Measurements from ENCODE around the gene RAPSN. TPM values are rescaled to one million over a fixed set of nuclear protein-coding genes. Genes with fewer than 3 reads are reported as not detected.

RAPSN gene
- total RNA-seq, 2 donors from 2014 or later: 3.0 to 3.1 TPM

DNA sequence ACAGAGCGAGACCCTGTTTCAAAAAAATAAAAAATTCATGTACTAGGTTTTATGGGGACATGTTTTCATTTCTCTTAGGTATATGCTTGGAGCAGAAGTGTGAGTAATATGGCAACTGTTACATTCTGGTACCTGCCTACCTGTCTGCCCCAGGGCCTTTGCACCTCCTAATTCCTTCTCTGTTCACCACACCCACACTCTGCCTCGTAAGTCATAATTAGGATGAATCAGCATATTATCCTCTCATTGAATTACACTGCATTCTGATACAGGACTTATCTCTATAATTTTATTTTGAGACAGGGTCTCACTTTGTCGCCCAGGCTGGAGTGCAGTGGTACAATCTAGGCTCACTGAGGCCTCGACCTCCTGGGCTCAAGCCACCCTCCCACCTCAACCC, 3.1 kb upstream of the RAPSN start:
- H3K27ac Mint-ChIP-seq: no peak overlapping the region
- H3K4me3 Mint-ChIP-seq: no peak overlapping the region
- ATAC-seq: no peak
- peaks cover 6% of the 10 kb centered on the region for H3K4me1 Mint-ChIP-seq
- H3K27me3 Mint-ChIP-seq: no peaks in the 10 kb centered on the region
- DNase-seq: no peak
- no peaks in the 10 kb centered on the region for H3K9me3 ChIP-seq (ENCODE audit: control insufficient read depth, low read length, poor library complexity, severe bottlenecking)
- no peaks in the 10 kb centered on the region for H3K36me3 Mint-ChIP-seq (ENCODE audit: low read depth)

DNA sequence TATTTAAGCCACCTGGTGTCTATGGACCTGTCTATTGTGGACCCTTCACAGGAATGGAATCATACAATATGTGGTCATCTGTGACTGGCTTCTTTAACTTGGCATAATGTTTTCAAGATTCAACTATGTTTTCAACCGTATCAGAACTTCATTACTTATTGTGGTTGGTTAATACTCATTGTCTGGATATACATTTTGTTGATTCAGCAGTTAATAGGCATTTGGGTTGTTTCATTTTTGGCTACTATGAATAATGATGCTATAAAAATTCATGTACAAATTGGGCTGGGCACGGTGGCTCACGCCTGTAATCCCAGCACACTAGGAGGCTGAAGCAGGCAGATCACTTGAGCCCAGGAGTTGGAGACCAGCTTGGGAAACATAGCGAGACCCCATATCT, 2.5 kb upstream of the RAPSN start:
- Mint-ChIP-seq H3K27ac (no peak overlapping the region), H3K4me1 (peaks cover 6% of the 10 kb centered on the region), H3K36me3 (ENCODE audit: low read depth) (no peaks in the 10 kb centered on the region), H3K4me3 (no peak overlapping the region), H3K27me3 (no peaks in the 10 kb centered on the region)
- DNase-seq: no peak
- no peaks in the 10 kb centered on the region for H3K9me3 ChIP-seq (ENCODE audit: control insufficient read depth, low read length, poor library complexity, severe bottlenecking)
- ATAC-seq: no peak

DNA sequence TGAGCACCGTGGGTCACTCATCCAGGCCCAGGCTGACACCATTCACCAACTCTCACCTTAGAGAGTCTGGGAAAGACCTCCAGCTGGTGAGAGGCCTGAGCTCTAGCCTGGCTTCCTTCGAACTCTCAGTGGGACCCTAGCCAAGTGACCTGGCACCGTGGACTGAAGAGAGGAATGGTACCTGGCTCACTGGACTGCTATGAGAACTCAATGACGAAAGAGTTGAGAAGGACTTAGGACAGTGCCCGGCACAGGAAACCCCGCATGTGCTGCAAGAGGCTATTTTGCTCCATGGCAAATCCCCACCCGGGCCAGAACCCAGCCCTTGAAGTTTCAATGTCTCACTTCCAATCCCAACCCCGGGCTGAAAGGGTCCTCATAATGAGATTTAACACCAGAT, 605 bp upstream of the RAPSN start:
- DNase-seq (no peak), ATAC-seq (no peak)
- no peaks in the 10 kb centered on the region for H3K36me3 Mint-ChIP-seq (ENCODE audit: low read depth)
- no peak overlapping the region for H3K27ac Mint-ChIP-seq
- no peak overlapping the region for H3K4me3 Mint-ChIP-seq
- H3K9me3 ChIP-seq (ENCODE audit: control insufficient read depth, low read length, poor library complexity, severe bottlenecking): no peaks in the 10 kb centered on the region
- peaks cover 6% of the 10 kb centered on the region for H3K4me1 Mint-ChIP-seq
- no peaks in the 10 kb centered on the region for H3K27me3 Mint-ChIP-seq

DNA sequence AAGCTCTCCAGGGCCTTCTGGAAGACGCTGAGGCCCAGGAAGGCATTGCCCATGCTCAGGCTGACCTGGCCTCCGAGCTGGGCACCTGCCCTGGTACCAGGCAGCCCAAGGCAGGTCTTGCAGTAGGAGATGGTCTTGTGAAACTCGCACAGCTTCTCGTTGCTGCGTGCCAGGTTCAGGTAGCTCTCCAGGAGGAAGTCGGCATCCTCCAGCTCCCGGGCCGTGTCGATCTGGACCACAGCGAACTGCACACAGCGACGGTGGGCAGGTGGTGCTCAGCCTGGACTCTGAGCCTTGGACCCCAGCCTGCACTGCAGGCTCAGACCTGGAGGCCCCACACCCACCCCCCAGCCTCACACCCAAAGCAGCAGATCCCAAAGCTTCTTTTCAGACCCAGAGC, 1.0 kb downstream of the RAPSN start:
- no peak for DNase-seq

DNA sequence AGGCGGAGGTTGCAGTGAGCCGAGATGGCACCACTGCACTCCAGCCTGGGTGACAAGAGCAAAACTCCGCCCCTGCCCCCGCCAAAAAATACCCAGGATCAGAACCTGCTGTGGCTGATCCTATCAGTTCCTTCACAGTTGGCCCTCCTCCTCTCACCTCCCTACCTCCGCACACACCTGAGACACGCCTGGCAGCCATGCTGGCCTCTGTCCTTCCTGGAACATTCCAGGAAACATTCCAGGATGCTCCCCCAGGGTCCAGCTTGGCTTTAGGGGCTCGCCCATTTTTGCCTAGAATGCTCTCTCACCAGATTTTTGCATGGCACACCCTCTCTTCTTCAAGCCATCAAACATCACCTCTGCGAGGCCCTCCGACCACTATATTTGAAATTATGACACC, 2.1 kb downstream of the RAPSN start:
- H3K4me1 Mint-ChIP-seq: peaks cover 2% of the 10 kb centered on the region
- ATAC-seq: no peak
- DNase-seq: no peak
- no peaks in the 10 kb centered on the region for H3K36me3 Mint-ChIP-seq (ENCODE audit: low read depth)
- no peaks in the 10 kb centered on the region for H3K27me3 Mint-ChIP-seq
- no peak overlapping the region for H3K27ac Mint-ChIP-seq
- no peak overlapping the region for H3K4me3 Mint-ChIP-seq
- no peaks in the 10 kb centered on the region for H3K9me3 ChIP-seq (ENCODE audit: control insufficient read depth, low read length, poor library complexity, severe bottlenecking)

More for the DNA sequence above, 1.0 kb downstream of the RAPSN start:
- H3K4me3 Mint-ChIP-seq: no peak overlapping the region
- peak overlapping the region; percentile 8 for H3K27ac Mint-ChIP-seq
- H3K4me1 Mint-ChIP-seq: peaks cover 2% of the 10 kb centered on the region
- ATAC-seq: no peak
- no peaks in the 10 kb centered on the region for H3K27me3 Mint-ChIP-seq
- H3K9me3 ChIP-seq (ENCODE audit: control insufficient read depth, low read length, poor library complexity, severe bottlenecking): no peaks in the 10 kb centered on the region
- H3K36me3 Mint-ChIP-seq (ENCODE audit: low read depth): no peaks in the 10 kb centered on the region

DNA sequence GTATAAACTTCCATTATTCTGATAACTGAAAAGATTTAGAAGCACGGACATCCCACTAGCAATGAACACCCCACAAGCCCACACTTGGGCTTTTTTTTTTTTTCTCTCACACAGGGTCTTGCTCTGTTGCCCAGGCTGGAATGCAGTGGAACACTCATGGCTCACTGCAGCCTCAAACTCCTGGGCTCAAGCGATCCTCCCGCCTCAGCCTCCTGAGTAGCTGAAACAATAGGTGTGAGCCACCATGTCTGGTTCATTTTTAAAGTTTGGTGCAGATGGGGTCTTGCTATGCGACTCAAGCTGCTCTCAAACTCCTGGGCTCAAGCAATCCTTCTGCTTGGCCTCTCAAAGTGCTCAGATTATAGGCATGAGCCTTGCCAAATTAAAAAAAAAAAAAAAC, 3.1 kb downstream of the RAPSN start:
- no peak for ATAC-seq
- no peak overlapping the region for H3K4me3 Mint-ChIP-seq
- DNase-seq: no peak
- H3K36me3 Mint-ChIP-seq (ENCODE audit: low read depth): no peaks in the 10 kb centered on the region
- H3K27ac Mint-ChIP-seq: no peak overlapping the region
- no peaks in the 10 kb centered on the region for H3K9me3 ChIP-seq (ENCODE audit: control insufficient read depth, low read length, poor library complexity, severe bottlenecking)
- peaks cover 2% of the 10 kb centered on the region for H3K4me1 Mint-ChIP-seq
- no peaks in the 10 kb centered on the region for H3K27me3 Mint-ChIP-seq

DNA sequence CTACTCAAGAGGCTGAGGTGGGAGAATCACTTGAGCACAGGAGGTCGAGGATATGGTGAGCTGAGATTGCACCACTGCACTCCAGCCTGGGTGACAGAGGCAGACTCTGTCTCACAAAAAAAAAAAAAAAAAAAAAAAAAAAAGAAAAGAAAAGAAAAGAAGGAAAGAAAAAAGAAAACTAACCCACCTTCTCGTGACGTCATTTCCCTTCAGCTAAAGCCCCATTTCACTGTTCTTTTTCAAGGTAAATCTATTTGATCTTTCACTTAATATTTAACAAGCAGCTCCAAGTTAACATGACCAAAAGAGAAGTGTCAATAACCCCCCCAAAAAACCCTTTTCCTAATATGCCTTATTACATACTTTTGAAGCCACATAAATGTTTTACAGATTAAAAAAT, 5.1 kb downstream of the RAPSN start:
- H3K4me3 Mint-ChIP-seq: no peak overlapping the region

DNA sequence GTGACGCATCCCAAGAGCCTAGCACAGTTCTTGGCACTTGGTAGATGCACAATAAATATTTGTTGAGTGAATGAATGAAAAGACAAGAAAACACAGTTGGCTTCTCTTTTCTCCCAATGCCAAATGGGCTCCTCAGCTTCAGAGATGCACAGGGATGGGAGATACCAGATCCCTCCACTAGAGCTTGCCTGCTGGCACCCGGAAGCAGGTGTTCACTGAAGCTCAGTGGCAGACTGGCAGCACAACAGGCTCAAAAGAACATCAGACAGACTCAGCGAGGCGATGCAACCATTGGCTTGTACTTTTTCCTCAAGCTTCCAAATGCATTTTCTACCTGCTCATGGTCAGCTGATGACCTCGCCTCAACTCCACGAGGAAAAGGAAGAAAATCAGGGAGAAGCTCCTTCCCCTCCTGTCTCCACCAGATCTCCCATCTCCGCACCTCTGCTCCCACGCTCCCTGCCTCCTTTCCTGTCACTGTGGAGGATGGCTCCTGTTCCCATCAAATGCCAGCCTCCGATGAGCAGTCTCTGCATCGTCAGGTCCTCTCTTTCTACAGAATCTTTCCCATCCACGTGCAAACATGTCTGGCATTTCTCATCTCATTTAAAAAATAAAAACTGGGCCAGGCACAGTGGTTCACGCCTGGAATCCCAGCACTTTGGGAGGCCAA, 5.8 kb downstream of the RAPSN start:
- Mint-ChIP-seq H3K4me3 (no peak overlapping the region), H3K27ac (no peak overlapping the region), H3K36me3 (ENCODE audit: low read depth) (no peaks in the 10 kb centered on the region), H3K27me3 (no peaks in the 10 kb centered on the region), H3K4me1 (no peaks in the 10 kb centered on the region)
- ATAC-seq (no peak), DNase-seq (no peak)
- no peaks in the 10 kb centered on the region for H3K9me3 ChIP-seq (ENCODE audit: control insufficient read depth, low read length, poor library complexity, severe bottlenecking)

More for the DNA sequence above, 5.1 kb downstream of the RAPSN start:
- DNase-seq (no peak), ATAC-seq (no peak)
- H3K27ac Mint-ChIP-seq: no peak overlapping the region
- no peaks in the 10 kb centered on the region for H3K4me1 Mint-ChIP-seq
- no peaks in the 10 kb centered on the region for H3K36me3 Mint-ChIP-seq (ENCODE audit: low read depth)
- H3K9me3 ChIP-seq (ENCODE audit: control insufficient read depth, low read length, poor library complexity, severe bottlenecking): no peaks in the 10 kb centered on the region
- no peaks in the 10 kb centered on the region for H3K27me3 Mint-ChIP-seq

DNA sequence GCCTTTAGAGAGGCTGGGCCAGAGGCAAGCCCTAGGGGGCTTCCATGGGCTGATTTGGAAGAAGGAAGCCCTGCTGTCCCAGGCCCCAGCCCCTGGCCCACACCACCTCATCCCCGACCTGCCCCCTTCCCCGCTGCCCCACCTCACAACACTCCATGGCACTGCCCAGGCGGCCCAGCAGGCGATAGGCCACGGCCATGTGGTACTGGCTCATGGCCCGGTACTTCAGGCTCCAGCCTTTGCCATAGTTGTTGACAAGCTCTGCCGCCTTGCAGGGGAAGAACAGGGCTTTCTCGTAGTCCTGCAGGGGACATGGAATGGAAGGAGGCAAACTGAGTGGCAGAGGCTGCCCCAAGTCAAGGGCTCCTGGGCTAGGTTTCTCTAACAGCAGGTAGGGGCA, 6.4 kb downstream of the RAPSN start:
- no peak overlapping the region for H3K27ac Mint-ChIP-seq

DNA sequence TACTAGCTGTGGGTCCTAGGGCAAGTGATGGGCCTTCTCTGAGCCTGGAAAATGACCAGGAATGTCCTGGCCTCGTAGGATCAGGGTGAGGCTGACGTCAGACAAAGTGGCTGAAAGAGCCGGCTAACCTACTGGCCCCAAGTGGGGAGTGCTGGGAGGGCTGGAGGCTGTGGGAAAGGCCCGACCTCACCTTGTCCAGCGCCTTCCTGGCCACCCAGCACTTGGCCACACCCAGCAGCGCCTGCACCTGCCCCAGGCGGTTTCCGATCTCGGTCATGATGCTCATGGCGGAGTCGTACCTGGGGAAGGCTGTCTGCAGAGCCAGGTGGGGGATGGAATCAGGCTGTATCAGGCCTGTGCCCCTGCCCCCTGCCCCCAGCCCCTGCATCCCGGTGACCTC, 7.5 kb downstream of the RAPSN start:
- no peaks in the 10 kb centered on the region for H3K9me3 ChIP-seq (ENCODE audit: control insufficient read depth, low read length, poor library complexity, severe bottlenecking)
- Mint-ChIP-seq H3K27me3 (no peaks in the 10 kb centered on the region), H3K4me1 (no peaks in the 10 kb centered on the region), H3K4me3 (no peak overlapping the region), H3K36me3 (ENCODE audit: low read depth) (no peaks in the 10 kb centered on the region), H3K27ac (no peak overlapping the region)
- no peak for ATAC-seq
- DNase-seq: no peak

More for the DNA sequence above, 6.4 kb downstream of the RAPSN start:
- Mint-ChIP-seq H3K36me3 (ENCODE audit: low read depth) (no peaks in the 10 kb centered on the region), H3K4me3 (no peak overlapping the region), H3K4me1 (no peaks in the 10 kb centered on the region), H3K27me3 (no peaks in the 10 kb centered on the region)
- DNase-seq: no peak
- ATAC-seq: no peak
- H3K9me3 ChIP-seq (ENCODE audit: control insufficient read depth, low read length, poor library complexity, severe bottlenecking): no peaks in the 10 kb centered on the region

DNA sequence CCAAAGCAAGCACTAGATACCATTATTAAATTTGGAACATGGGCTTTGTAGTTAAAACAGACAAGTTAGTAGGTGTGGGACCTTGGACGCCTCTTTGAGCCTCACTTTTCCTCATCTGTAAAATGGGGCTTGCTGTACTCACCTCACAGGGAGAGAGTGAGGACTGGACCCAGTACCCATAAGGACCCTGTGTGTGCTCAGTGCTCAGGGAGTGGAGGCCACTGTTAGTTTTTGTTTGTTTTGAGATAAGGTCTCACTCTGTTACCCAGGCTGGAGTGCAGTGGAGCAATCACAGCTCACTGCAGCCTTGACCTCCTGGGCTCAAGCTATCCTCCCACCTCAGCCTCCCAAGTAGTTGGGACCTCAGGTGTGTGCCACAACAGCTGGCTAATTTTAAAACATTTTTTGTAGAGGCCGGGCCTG, 8.9 kb downstream of the RAPSN start:
- ATAC-seq: no peak
- no peak for DNase-seq
- H3K9me3 ChIP-seq (ENCODE audit: control insufficient read depth, low read length, poor library complexity, severe bottlenecking): no peaks in the 10 kb centered on the region
- no peak overlapping the region for H3K4me3 Mint-ChIP-seq
- H3K27me3 Mint-ChIP-seq: no peaks in the 10 kb centered on the region
- no peak overlapping the region for H3K27ac Mint-ChIP-seq
- H3K4me1 Mint-ChIP-seq: no peaks in the 10 kb centered on the region
- no peaks in the 10 kb centered on the region for H3K36me3 Mint-ChIP-seq (ENCODE audit: low read depth)

DNA sequence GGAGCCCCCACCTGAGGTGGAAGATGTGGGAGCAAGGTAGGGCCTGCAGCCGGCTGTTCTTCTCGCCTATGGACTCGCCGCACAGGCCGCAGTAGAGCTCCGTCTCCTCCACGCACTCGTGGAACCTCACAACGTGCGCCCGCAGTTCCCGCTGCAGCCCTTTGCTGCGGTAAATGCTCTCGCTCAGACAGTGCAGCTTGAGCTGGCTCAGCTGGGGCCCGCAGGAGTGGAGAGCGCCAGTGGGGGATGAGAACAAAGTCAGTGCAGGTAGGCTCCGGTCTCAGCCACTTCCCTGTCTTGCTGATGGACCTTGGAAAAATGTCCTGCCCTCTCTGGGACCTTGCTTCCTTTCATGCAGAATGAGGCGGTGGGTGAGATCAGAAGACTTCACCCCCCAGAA, 10.2 kb downstream of the RAPSN start:
- ATAC-seq (no peak), DNase-seq (no peak)
- Mint-ChIP-seq H3K27ac (no peak overlapping the region), H3K36me3 (ENCODE audit: low read depth) (no peaks in the 10 kb centered on the region), H3K27me3 (no peaks in the 10 kb centered on the region), H3K4me3 (no peak overlapping the region), H3K4me1 (no peaks in the 10 kb centered on the region)
- no peaks in the 10 kb centered on the region for H3K9me3 ChIP-seq (ENCODE audit: control insufficient read depth, low read length, poor library complexity, severe bottlenecking)

DNA sequence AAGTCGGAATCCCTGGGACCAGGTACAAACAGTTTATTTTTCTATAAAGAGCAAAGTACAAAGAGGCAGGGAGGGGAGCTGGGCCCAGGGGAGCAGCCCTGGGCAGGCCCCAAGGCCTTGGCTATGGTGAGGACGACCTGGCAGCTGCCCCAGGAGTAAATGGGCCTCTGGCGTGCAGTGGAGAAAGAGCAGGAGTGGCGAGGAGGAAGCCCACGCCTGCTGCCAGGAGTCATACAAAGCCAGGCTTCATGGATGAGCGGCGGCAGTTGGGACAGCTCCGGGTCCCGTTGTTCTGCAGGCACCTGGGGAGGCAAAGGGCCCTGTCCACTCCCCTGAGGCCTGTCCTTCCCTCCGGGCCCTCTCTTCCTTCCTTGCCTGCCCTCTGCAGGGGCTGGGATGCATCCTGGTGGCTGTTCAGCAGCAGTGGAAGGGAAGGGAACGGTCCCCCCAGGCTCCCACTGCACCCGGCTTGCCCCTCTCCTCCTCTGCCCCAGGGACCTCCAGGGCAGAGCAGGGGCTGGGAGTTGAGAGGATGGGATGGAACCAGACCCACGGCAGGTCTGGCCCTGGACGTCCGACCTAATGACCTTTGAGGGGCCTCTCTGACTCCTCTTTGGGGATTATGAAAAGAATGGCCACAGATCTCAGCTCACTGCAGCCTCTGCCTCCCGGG, 11.1 kb downstream of the RAPSN start:
- H3K4me1 Mint-ChIP-seq: no peaks in the 10 kb centered on the region
- no peak overlapping the region for H3K27ac Mint-ChIP-seq
- H3K4me3 Mint-ChIP-seq: no peak overlapping the region
- no peak for ATAC-seq
- no peaks in the 10 kb centered on the region for H3K9me3 ChIP-seq (ENCODE audit: control insufficient read depth, low read length, poor library complexity, severe bottlenecking)
- no peaks in the 10 kb centered on the region for H3K36me3 Mint-ChIP-seq (ENCODE audit: low read depth)
- H3K27me3 Mint-ChIP-seq: no peaks in the 10 kb centered on the region
- no peak for DNase-seq

DNA sequence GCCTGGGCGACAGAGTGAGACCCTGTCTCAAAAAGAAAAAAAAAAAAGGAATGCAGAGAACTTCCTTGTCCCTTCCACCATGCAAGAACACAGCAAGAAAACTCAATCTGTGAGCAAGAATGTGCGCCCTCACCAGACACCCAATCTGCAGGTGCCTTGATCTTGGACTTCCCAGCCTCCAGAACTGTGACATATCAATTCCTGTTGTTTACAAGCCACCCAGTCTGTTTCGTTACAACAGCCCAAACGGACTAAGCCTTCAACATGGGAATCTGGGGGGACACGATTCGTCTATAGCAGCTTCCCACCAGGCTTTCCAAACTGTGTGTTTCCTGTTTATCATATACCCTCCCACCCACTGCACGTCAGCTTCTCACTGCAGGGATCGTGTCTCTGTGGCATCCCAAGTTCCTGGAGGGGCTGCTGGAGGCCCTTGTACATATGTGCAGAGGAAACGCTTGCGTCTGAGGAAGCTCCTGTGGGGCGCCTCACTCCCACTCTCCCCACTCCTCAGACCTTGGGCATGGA, 11.7 kb downstream of the RAPSN start:
- Mint-ChIP-seq H3K27ac (no peak overlapping the region), H3K36me3 (ENCODE audit: low read depth) (no peaks in the 10 kb centered on the region), H3K27me3 (no peaks in the 10 kb centered on the region), H3K4me3 (no peak overlapping the region), H3K4me1 (no peaks in the 10 kb centered on the region)
- DNase-seq: no peak
- no peaks in the 10 kb centered on the region for H3K9me3 ChIP-seq (ENCODE audit: control insufficient read depth, low read length, poor library complexity, severe bottlenecking)
- ATAC-seq: no peak

Measured in T-helper 17 cell (primary cell).